ENCODE results near the gene MAP2K3.

DNA sequence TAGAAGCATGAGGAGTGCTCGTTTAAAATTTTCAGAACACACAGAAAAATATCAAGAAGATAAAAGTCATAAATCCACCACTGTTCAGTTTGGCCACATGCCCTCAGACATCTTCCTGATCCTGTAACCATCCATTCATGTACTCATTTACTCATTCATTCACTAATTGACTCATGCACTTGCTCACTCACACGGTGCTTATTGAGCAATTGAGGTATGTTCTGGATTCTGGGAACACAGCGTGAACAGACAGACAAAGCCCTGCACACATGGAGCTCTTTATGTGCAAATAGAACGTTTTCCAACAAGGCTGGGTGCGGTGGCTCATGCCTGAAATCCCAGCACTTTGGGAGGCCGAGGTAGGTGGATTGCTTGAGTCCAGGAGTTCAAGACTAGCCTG lies 21.1 kb upstream of the MAP2K3 start:
- TF ChIP-seq, protein P1, sequence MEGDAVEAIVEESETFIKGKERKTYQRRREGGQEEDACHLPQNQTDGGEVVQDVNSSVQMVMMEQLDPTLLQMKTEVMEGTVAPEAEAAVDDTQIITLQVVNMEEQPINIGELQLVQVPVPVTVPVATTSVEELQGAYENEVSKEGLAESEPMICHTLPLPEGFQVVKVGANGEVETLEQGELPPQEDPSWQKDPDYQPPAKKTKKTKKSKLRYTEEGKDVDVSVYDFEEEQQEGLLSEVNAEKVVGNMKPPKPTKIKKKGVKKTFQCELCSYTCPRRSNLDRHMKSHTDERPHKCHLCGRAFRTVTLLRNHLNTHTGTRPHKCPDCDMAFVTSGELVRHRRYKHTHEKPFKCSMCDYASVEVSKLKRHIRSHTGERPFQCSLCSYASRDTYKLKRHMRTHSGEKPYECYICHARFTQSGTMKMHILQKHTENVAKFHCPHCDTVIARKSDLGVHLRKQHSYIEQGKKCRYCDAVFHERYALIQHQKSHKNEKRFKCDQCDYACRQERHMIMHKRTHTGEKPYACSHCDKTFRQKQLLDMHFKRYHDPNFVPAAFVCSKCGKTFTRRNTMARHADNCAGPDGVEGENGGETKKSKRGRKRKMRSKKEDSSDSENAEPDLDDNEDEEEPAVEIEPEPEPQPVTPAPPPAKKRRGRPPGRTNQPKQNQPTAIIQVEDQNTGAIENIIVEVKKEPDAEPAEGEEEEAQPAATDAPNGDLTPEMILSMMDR (IDR thresholded peaks at IDR 0.05; ENCODE audit: poor library complexity, severe bottlenecking), result no peak
- TF ChIP-seq SMC3 (conservative IDR thresholded peaks at IDR 0.05; ENCODE audit: poor library complexity), result no peak
- TF ChIP-seq TAF1 (IDR thresholded peaks at IDR 0.05; ENCODE audit: low read depth), result no peak
- TF ChIP-seq MXI1 (conservative IDR thresholded peaks at IDR 0.05; ENCODE audit: poor library complexity, severe bottlenecking), result no peak
- no peak for TF ChIP-seq EZH2 (IDR thresholded peaks at IDR 0.05; ENCODE audit: borderline replicate concordance, insufficient read depth, low read length, poor library complexity, severe bottlenecking)
- no peak for TF ChIP-seq EP300 (conservative IDR thresholded peaks at IDR 0.05; ENCODE audit: poor library complexity, severe bottlenecking)
- TF ChIP-seq REST (IDR thresholded peaks at IDR 0.05; ENCODE audit: borderline replicate concordance), result no peak
- TF ChIP-seq POLR2AphosphoS5 (IDR thresholded peaks at IDR 0.05), result no peak

All from neural cell (in vitro differentiated cells).